ENCODE measurements around the gene ZC3H7A. TPM values are rescaled to one million over a fixed set of nuclear protein-coding genes. Genes with fewer than 3 reads are reported as not detected.

The ZC3H7A gene
- total RNA-seq, 3 donors from 2014 or later: 33.3 to 39.7 (median 38.4) TPM

DNA sequence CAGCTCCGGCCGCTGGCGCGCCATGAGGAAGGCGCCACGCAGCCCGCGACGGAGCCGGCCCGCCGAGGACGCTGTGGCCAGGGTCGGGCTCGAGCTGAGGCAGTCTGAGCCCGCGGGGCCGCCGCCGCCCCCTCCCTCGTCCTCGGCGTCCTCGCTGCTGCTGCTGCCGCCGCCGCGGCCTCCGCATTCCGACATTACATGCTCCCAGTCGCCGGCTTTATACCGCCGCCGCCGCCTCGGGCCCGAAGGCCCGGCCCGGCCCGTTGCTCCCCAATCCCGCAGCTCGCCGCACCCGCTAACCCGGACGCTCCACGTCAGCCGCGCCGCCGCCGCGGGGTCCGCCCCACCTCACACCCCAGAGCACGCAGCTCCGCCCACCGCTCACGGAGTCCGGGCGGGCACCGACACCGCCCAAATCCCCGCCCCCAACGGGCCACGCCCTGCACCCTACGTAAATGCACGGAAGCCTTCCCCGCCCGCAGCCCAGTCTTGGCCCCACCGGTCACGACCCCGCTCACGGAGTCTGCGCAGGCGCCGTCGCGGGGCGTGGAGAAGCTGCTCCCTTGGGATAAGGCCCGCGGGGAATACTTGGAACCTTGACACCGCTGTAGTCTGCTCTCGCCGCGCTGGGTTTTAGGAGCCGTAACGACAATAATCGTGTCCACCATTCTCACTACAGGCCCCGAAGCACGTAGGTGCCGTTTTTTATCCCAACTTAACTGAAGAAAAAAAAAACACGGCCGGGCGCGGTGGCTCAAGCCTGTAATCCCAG, 54.3 kb downstream of the ZC3H7A start, which contains the start of gene TXNDC11:
TSS of gene TXNDC11 (minus strand) at position 322 of the 772 bp plus-strand sequence. CDS start at position 195, 127 bp downstream.
- DNase-seq: peak; percentile 99

GRCh38 chr16:11742093-11742535, 54.9 kb downstream of the ZC3H7A start:
- peaks cover 7% of the 10 kb centered on the region for H3K36me3 Mint-ChIP-seq (ENCODE audit: insufficient read depth)
- ATAC-seq: peak; percentile 46 to 54
- peak overlapping the region; percentile 95 for H3K4me3 Mint-ChIP-seq
- peaks cover 50% of the 10 kb centered on the region for H3K4me1 Mint-ChIP-seq (ENCODE audit: low read depth)
- H3K27me3 Mint-ChIP-seq (ENCODE audit: low read depth): no peaks in the 10 kb centered on the region
- peak; percentile 30 for DNase-seq
- no peaks in the 10 kb centered on the region for H3K9me3 Mint-ChIP-seq

More for the DNA sequence above, 54.3 kb downstream of the ZC3H7A start, which contains the start of gene TXNDC11:
- H3K9me3 Mint-ChIP-seq: no peaks in the 10 kb centered on the region
- H3K4me1 Mint-ChIP-seq (ENCODE audit: low read depth): peaks cover 47% of the 10 kb centered on the region
- H3K36me3 Mint-ChIP-seq (ENCODE audit: insufficient read depth): peaks cover 7% of the 10 kb centered on the region
- peak within 1 kb of the TSS; percentile 95 for H3K4me3 Mint-ChIP-seq
- H3K27me3 Mint-ChIP-seq (ENCODE audit: low read depth): no peaks in the 10 kb centered on the region
- ATAC-seq: peak; percentile 95 to 96

- Mint-ChIP-seq H3K4me3 (peak overlapping the region; percentile 95), H3K36me3 (ENCODE audit: insufficient read depth) (peaks cover 15% of the 10 kb centered on the region), H3K4me1 (ENCODE audit: low read depth) (peaks cover 61% of the 10 kb centered on the region), H3K27me3 (ENCODE audit: low read depth) (no peaks in the 10 kb centered on the region), H3K9me3 (no peaks in the 10 kb centered on the region)
- ATAC-seq: no peak
- no peak for DNase-seq
Observed at GRCh38 chr16:11740567-11740966, 56.5 kb downstream of the ZC3H7A start.

GRCh38 chr16:11738742-11739544, 58.1 kb downstream of the ZC3H7A start:
- Mint-ChIP-seq H3K27me3 (ENCODE audit: low read depth) (no peaks in the 10 kb centered on the region), H3K36me3 (ENCODE audit: insufficient read depth) (peaks cover 25% of the 10 kb centered on the region), H3K9me3 (no peaks in the 10 kb centered on the region), H3K4me3 (peak overlapping the region; percentile 61), H3K4me1 (ENCODE audit: low read depth) (peaks cover 67% of the 10 kb centered on the region)
- ATAC-seq (no peak), DNase-seq (no peak)

DNA sequence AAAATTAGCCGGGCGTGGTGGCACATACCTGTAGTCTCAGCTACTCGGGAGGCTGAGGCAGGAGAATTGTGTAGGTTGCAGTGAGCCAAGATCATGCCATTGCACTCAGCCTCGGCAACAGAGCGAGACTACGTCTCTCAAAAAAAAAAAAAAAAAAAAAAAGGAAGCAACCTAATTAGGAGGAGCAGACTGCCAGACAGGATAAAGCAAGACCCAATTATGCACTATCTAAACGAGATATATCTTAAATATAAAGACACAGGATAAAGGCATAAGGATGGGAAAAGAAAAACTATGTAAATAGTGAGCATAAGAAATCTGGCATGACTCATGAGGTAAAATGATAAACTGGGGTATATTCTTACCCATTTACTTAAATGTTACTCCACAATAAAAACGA, 59.3 kb downstream of the ZC3H7A start:
- ATAC-seq (no peak), DNase-seq (no peak)
- Mint-ChIP-seq H3K4me1 (ENCODE audit: low read depth) (peaks cover 63% of the 10 kb centered on the region), H3K4me3 (no peak overlapping the region), H3K27me3 (ENCODE audit: low read depth) (no peaks in the 10 kb centered on the region), H3K36me3 (ENCODE audit: insufficient read depth) (peaks cover 26% of the 10 kb centered on the region), H3K9me3 (no peaks in the 10 kb centered on the region)

DNA sequence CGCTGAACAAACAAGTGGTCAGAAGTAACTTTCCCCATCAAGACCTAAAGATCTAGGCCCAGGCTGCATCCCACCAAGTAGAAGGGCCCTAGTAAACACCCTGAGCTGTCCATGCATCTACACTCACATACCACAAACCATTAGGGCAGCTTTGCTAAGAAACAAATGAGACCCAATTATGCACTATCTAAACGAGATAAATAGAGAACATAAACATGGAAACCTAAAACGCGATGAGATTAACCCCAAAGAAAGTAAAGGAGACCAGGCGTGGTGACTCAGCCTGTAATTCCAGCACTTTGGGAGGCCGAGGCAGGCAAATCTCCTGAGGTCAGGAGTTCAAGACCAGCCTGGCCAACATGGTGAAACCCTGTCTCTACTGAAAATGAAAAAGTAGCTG, 60.2 kb downstream of the ZC3H7A start:
- ATAC-seq: no peak
- no peaks in the 10 kb centered on the region for H3K9me3 Mint-ChIP-seq
- peaks cover 33% of the 10 kb centered on the region for H3K36me3 Mint-ChIP-seq (ENCODE audit: insufficient read depth)

GRCh38 chr16:11735787-11736186, 61.3 kb downstream of the ZC3H7A start:
- DNase-seq (no peak), ATAC-seq (no peak)
- Mint-ChIP-seq H3K36me3 (ENCODE audit: insufficient read depth) (peaks cover 42% of the 10 kb centered on the region), H3K9me3 (no peaks in the 10 kb centered on the region), H3K4me1 (ENCODE audit: low read depth) (peaks cover 56% of the 10 kb centered on the region), H3K27me3 (ENCODE audit: low read depth) (no peaks in the 10 kb centered on the region), H3K4me3 (no peak overlapping the region)

More for the DNA sequence above, 60.2 kb downstream of the ZC3H7A start:
- H3K4me3 Mint-ChIP-seq: no peak overlapping the region
- peaks cover 62% of the 10 kb centered on the region for H3K4me1 Mint-ChIP-seq (ENCODE audit: low read depth)
- H3K27me3 Mint-ChIP-seq (ENCODE audit: low read depth): no peaks in the 10 kb centered on the region
- no peak for DNase-seq

DNA sequence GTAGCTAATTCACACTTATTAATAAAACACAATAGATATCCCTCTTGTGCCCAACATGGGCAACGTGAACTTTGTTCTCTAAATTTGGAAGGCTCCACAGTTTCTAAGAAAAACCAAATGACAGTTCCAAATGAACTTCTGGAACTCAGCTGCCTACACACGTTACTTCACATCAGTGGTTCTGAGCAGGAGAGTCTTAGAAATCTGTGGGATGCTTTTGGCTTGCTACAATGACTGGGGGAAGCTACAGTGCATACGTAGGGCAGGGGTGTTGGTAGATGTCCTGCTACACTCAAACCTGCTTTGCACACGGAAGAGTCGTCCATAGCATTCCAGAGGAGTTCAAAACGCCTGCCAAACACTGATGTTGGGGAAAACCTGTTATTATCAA, 62.4 kb downstream of the ZC3H7A start:
- ATAC-seq (no peak), DNase-seq (no peak)
- peaks cover 51% of the 10 kb centered on the region for H3K36me3 Mint-ChIP-seq (ENCODE audit: insufficient read depth)
- peaks cover 52% of the 10 kb centered on the region for H3K4me1 Mint-ChIP-seq (ENCODE audit: low read depth)
- H3K27me3 Mint-ChIP-seq (ENCODE audit: low read depth): no peaks in the 10 kb centered on the region
- no peak overlapping the region for H3K4me3 Mint-ChIP-seq
- H3K9me3 Mint-ChIP-seq: no peaks in the 10 kb centered on the region

GRCh38 chr16:11734025-11734652, 62.9 kb downstream of the ZC3H7A start:
- no peak for ATAC-seq
- H3K36me3 Mint-ChIP-seq (ENCODE audit: insufficient read depth): peaks cover 55% of the 10 kb centered on the region
- H3K9me3 Mint-ChIP-seq: no peaks in the 10 kb centered on the region
- H3K4me3 Mint-ChIP-seq: no peak overlapping the region
- no peaks in the 10 kb centered on the region for H3K27me3 Mint-ChIP-seq (ENCODE audit: low read depth)
- peaks cover 52% of the 10 kb centered on the region for H3K4me1 Mint-ChIP-seq (ENCODE audit: low read depth)
- DNase-seq: no peak

DNA sequence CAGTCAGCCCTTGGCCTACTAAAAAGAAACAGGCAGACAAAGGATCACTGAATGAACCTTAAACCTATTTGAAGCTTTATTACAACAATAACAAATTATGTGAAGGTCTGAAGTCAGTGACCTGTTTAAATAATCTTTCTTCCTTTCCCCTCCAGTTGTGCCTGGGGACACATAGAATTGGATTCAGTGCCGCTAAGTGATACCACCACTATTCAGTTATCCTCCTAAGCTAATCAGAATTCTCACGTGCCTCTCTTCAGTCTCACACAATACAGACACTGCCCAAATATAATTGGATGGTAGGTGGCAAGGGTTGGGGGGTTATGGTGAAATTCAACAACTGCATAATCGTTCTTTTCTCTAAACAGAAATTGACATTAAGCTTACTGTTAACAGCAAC, 65.8 kb downstream of the ZC3H7A start:
- Mint-ChIP-seq H3K4me3 (no peak overlapping the region), H3K27me3 (ENCODE audit: low read depth) (no peaks in the 10 kb centered on the region), H3K4me1 (ENCODE audit: low read depth) (peaks cover 47% of the 10 kb centered on the region), H3K9me3 (no peaks in the 10 kb centered on the region), H3K36me3 (ENCODE audit: insufficient read depth) (peaks cover 53% of the 10 kb centered on the region)
- DNase-seq (no peak), ATAC-seq (no peak)

DNA sequence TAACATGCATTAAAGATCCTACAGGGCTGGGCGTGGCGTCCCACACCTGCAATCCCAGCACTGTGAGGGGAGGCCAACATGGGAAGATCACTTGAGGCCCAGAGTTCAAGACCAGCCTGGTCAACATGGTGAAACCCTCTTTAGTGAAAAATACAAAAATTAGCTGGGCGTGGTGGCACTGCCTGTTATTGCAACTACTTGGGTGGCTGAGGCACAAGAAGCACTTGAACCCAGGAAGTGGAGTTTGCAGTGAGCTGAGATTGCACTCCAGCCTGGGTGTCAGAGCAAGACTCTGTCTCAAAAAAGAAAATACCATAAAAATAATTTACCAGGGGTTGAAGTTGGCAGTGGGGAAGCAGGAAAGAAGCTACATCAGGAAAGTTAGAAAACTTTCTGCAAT, 67.3 kb downstream of the ZC3H7A start:
- H3K27me3 Mint-ChIP-seq (ENCODE audit: low read depth): no peaks in the 10 kb centered on the region
- DNase-seq: no peak
- peaks cover 45% of the 10 kb centered on the region for H3K4me1 Mint-ChIP-seq (ENCODE audit: low read depth)
- H3K9me3 Mint-ChIP-seq: no peaks in the 10 kb centered on the region
- H3K4me3 Mint-ChIP-seq: no peak overlapping the region
- ATAC-seq: no peak
- peaks cover 53% of the 10 kb centered on the region for H3K36me3 Mint-ChIP-seq (ENCODE audit: insufficient read depth)

DNA sequence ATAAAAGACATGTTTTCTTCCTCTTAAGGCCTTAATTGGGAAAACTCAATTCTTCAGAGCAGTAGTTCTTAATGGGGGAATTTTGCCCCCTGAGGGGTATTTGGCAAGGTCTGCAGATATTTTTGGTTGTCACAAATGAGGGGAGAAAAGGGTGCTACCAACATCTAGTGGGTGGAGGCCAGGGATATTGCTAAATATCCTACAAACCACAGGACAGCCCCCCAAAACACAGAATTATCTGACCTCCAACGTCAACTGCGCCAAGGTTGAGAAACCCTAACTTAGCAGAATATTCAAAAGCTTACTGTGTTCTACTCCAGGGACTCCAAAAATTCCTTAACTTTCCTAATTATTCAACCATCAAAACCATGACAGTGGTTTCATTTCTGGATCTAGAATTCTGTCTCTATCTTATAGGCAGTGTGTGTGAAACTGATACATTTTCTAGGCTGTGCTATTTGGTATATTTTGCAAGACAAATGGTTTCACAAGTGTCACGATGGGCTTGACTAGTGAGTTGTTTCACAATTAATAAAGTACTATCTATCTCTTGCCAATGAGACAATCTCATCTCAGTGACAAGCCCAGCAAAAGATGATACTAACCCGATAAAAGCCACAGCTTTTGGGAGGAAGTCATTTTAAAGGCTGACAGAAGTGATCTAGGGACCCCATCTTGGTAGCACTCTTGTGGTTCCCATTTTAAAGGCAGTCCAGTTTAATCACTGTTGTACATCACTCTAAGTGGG, 69.1 kb downstream of the ZC3H7A start:
- H3K36me3 Mint-ChIP-seq (ENCODE audit: insufficient read depth): peaks cover 55% of the 10 kb centered on the region
- no peaks in the 10 kb centered on the region for H3K27me3 Mint-ChIP-seq (ENCODE audit: low read depth)
- H3K9me3 Mint-ChIP-seq: no peaks in the 10 kb centered on the region
- no peak overlapping the region for H3K4me3 Mint-ChIP-seq
- no peak for DNase-seq
- peaks cover 38% of the 10 kb centered on the region for H3K4me1 Mint-ChIP-seq (ENCODE audit: low read depth)
- peak; percentile 76 to 83 for ATAC-seq

DNA sequence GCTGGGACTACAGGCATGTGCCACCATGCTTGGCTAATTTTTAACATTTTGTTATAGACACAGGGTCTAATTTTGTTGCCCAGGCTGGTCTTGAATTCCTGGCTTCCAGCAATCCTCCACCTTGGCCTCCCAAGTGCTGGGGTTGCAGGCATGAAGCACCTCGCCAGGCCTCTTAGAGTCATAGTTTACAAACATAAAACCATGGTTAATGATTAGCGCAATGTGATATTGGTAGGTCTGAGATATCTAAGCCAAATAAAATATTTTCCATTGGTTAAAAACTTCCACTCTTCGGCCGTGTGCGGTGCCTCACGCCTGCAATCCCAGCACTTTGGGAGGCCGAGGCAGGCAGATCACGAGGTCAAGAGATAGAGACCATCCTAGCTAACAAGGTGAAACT, 71.0 kb downstream of the ZC3H7A start:
- Mint-ChIP-seq H3K4me1 (ENCODE audit: low read depth) (peaks cover 36% of the 10 kb centered on the region), H3K27me3 (ENCODE audit: low read depth) (no peaks in the 10 kb centered on the region), H3K9me3 (no peaks in the 10 kb centered on the region), H3K36me3 (ENCODE audit: insufficient read depth) (peaks cover 49% of the 10 kb centered on the region), H3K4me3 (no peak overlapping the region)
- no peak for DNase-seq
- no peak for ATAC-seq

GRCh38 chr16:11725457-11725856, 71.6 kb downstream of the ZC3H7A start:
- Mint-ChIP-seq H3K4me3 (no peak overlapping the region), H3K27me3 (ENCODE audit: low read depth) (no peaks in the 10 kb centered on the region), H3K4me1 (ENCODE audit: low read depth) (peaks cover 35% of the 10 kb centered on the region), H3K9me3 (no peaks in the 10 kb centered on the region), H3K36me3 (ENCODE audit: insufficient read depth) (peaks cover 46% of the 10 kb centered on the region)
- ATAC-seq (no peak), DNase-seq (no peak)
